GM12892 (cell line): Measurements from ENCODE around the gene ENTPD1.

ENCODE experiments used
- POLR2A ChIP-seq: IDR thresholded peaks from 2 replicates; pipeline ENCODE4 v1.6.1; 2011; ENCODE audit warnings: low read depth, low read length, control low read depth
- POLR2AphosphoS5 ChIP-seq: IDR thresholded peaks from 2 replicates; pipeline ENCODE4 v1.6.1; 2011; ENCODE audit warnings: low read depth, low read length, control low read depth
- TAF1 ChIP-seq: IDR thresholded peaks from 2 replicates; pipeline ENCODE4 v1.6.1; 2011; ENCODE audit warnings: low read depth, mild to moderate bottlenecking, control low read depth, low read length, borderline replicate concordance

GRCh38 chr10:95785942-95786669 is 30.1 kb downstream of the ENTPD1 start:
- no peak for TF ChIP-seq POLR2A
- TF ChIP-seq POLR2AphosphoS5, result no peak; the same call in 1 of the 2 replicates
- no peak for TF ChIP-seq TAF1
